AG04450 (cell line): Measurements from ENCODE around the gene PARD3B. TPM values are rescaled to one million over a fixed set of nuclear protein-coding genes. Genes with fewer than 3 reads are reported as not detected.

Experiments used
- CTCF ChIA-PET: fragments of 300-600, 350-600 bp; formaldehyde crosslinking; extraction: SDS; loops from one replicate; lab custom pipeline; 2022; ENCODE audit warnings: antibody characterized with exemption, inconsistent platforms; lab: Charles Lee
- POLR2A ChIA-PET: fragments of 350-600 bp; formaldehyde crosslinking; extraction: SDS; loops from one replicate; lab custom pipeline; 2021; ENCODE audit warnings: antibody characterized with exemption, inconsistent platforms; lab: Yijun Ruan, JAX
- DNase-seq: peaks from one replicate; pipeline ENCODE4 v3.0.0-alpha.2; 2011; ENCODE audit warnings: low read depth, low spot score
- H3K27ac ChIP-seq: one replicate; pipeline ENCODE4 v1.5.1; 2012; ENCODE audit warnings: low read depth, low read length, control low read depth
- H3K27me3 ChIP-seq: one replicate; pipeline ENCODE4 v1.6.0; 2012; ENCODE audit warnings: low read length; ENCODE audit not compliant: control insufficient read depth, insufficient read depth
- H3K4me3 ChIP-seq: 2 replicates; pipeline ENCODE4 v1.5.1; 2011; ENCODE audit warnings: mild to moderate bottlenecking, low read depth, low read length, control low read depth
- H3K9me3 ChIP-seq: 2 replicates; pipeline ENCODE4 v1.5.1; 2012; ENCODE audit warnings: low read length; ENCODE audit not compliant: control insufficient read depth, insufficient read depth
- polyA plus RNA-seq: library from polyadenylated mRNA; depleted of rRNA; stranded (reverse); fragments of >200 nt; gene quantifications from 2 replicates; pipeline ENCODE4 v1.2.3, GENCODE V29; 2011
- TF ChIP-seq, protein P1 (sequence below): IDR thresholded peaks from 2 replicates; pipeline ENCODE4 v1.5.1; 2011; ENCODE audit warnings: low read depth, low read length, control low read depth, inconsistent platforms

PARD3B gene
- polyA plus RNA-seq, 1 experiment = 8.5 TPM

DNA sequence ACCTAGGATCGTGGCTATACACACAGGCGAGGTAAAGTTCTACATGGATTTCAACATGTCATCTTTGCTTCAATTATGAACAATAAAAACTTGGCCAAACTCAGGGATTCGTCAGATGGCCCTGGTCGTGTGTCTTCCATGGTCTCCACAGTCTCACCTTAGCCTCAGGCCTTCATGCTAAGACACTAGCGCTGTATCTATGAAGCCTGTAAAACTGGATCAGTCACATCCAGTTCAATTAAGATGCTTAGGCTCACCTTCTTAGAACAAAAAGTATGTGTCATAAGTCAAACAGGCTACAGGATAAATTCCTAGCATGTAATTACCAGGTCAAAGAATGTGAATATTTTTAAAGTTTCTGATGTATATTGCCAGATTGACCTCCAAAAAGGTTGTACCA lies 1023.3 kb downstream of the PARD3B start:
- H3K27me3 ChIP-seq = no peaks in the 10 kb centered on the region
- ChIA-PET CTCF (no interaction called here), POLR2A (no interaction called here)
- TF ChIP-seq, protein P1, sequence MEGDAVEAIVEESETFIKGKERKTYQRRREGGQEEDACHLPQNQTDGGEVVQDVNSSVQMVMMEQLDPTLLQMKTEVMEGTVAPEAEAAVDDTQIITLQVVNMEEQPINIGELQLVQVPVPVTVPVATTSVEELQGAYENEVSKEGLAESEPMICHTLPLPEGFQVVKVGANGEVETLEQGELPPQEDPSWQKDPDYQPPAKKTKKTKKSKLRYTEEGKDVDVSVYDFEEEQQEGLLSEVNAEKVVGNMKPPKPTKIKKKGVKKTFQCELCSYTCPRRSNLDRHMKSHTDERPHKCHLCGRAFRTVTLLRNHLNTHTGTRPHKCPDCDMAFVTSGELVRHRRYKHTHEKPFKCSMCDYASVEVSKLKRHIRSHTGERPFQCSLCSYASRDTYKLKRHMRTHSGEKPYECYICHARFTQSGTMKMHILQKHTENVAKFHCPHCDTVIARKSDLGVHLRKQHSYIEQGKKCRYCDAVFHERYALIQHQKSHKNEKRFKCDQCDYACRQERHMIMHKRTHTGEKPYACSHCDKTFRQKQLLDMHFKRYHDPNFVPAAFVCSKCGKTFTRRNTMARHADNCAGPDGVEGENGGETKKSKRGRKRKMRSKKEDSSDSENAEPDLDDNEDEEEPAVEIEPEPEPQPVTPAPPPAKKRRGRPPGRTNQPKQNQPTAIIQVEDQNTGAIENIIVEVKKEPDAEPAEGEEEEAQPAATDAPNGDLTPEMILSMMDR = no peak
- DNase-seq = no peak
- no peaks in the 10 kb centered on the region for H3K9me3 ChIP-seq
- H3K27ac ChIP-seq = no peak overlapping the region
- no peak overlapping the region for H3K4me3 ChIP-seq

DNA sequence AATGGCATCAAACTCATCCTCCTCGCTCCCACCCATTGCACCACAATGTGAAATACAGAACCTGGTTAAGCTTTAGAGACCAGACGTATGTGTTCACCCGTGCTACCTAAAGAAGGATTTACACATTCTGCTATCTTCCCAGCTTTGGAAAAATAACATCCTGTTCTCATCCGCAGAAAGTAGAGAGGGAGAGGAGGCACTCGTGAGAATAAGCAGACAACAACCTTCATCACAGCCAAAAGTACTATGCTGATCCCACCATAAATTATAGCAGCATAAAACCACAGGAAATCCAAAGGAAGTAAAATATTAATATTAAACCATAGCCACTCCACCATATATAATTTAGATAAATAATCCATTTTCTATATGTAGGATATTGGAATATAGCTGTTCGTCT lies 1025.4 kb downstream of the PARD3B start:
- CTCF ChIA-PET = no interaction called here

DNA sequence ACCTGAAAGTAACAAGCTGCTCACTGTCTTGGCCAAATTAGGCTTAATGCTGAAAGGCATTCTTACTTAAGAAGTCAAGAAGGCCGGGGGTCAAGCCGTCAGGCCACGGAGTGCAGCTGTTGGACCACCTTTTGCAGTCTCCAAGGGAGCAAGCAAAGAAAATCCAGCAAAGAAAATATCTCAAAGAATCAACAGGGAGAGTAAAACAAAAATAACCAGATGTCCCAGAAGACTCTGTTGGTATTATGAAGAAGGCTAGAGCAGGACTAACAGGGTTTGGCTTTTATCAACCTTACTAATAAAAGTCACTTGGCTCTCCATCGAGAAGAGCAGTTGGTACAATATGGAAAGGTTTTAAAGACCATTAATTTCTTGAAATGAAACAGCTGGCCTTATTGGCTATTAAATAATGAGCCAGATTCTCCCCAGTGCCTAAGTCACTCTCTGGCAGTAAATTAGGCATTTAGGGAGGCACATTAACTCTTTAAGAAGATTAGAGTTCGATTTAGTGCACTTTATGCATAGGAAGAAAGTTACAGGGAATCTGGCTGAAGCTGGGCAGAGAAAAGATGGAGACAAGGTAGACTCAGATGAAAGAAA lies 1026.2 kb downstream of the PARD3B start:
- H3K4me3 ChIP-seq = no peak overlapping the region
- no peaks in the 10 kb centered on the region for H3K9me3 ChIP-seq
- H3K27ac ChIP-seq = no peak overlapping the region
- no peak for DNase-seq
- TF ChIP-seq, protein P1 = no peak
- POLR2A ChIA-PET = no interaction called here
- H3K27me3 ChIP-seq = no peaks in the 10 kb centered on the region
- CTCF ChIA-PET = no interaction called here

More for the DNA sequence above, 1025.4 kb downstream of the PARD3B start:
- Histone ChIP-seq H3K27me3 (no peaks in the 10 kb centered on the region), H3K4me3 (no peak overlapping the region), H3K9me3 (no peaks in the 10 kb centered on the region), H3K27ac (no peak overlapping the region)
- no peak for DNase-seq
- TF ChIP-seq, protein P1 = no peak
- POLR2A ChIA-PET = no interaction called here

DNA sequence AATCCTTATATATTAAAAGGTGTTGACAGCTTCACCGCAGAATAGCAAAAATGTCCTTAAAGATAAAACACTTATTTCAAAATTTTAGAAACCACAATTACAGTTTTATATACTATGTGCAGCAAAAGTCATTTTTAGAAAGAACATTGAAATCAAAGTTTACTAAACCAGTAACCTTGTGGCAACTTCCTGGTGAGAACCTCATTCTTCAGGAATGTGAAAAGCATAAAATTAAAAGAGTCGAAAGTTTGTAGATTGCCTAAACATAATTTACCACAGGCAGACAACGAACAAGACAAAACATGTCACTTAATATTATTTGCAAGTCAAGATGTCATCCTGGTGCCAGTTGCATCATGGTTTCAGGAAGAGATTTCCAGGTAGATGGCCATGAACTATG lies 1028.7 kb downstream of the PARD3B start:
- Histone ChIP-seq H3K4me3 (no peak overlapping the region), H3K9me3 (no peaks in the 10 kb centered on the region), H3K27ac (no peak overlapping the region), H3K27me3 (no peaks in the 10 kb centered on the region)
- no peak for DNase-seq
- TF ChIP-seq, protein P1 = no peak
- ChIA-PET POLR2A (no interaction called here), CTCF (no interaction called here)

DNA sequence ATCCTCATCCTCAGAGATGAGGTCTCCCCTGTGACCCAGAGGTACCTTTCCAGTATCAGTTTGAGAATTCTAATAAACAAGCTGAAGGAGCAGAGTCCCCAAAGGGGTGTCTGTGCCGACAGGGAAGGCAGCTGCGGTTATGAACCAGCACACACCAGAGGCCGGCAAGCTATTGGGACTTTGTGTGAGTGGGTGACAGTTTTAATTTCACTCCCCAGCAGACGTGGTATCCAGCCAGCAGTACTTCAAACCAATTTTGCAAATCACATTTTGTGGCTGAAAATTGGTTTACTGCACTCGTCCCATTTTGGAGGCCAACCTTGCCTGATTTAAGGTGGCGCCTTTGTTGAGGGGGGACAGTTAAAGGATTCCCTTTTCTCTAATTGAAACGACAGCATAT lies 1034.1 kb downstream of the PARD3B start:
- TF ChIP-seq, protein P1 = no peak
- H3K27ac ChIP-seq = no peak overlapping the region
- DNase-seq = no peak
- no peaks in the 10 kb centered on the region for H3K27me3 ChIP-seq
- ChIA-PET CTCF (interaction anchor here (1.3 kb wide), 1 partner anchor 1320 kb away, joined by 3 read pairs; no protein-coding TSS in a partner anchor), POLR2A (interaction anchor here (0.5 kb wide), 1 partner anchor 83 kb away, joined by 4 read pairs; no protein-coding TSS in a partner anchor)
- no peak overlapping the region for H3K4me3 ChIP-seq
- no peaks in the 10 kb centered on the region for H3K9me3 ChIP-seq
